HEK293T (cell line): ENCODE results near the gene ALOX15.
"Not testable (repeated sequence)": the region's sequence is repeated elsewhere in the genome, so short reads cannot be mapped to it uniquely, and the experiment has no call there.

Experiments used
- CTCF ChIA-PET: fragments of 350-600 bp; formaldehyde crosslinking; extraction: SDS; loops from one replicate; lab custom pipeline; 2021; ENCODE audit warnings: antibody characterized with exemption, inconsistent platforms; lab: Yijun Ruan, JAX
- POLR2A ChIA-PET: fragments of 350-600 bp; formaldehyde crosslinking; extraction: SDS; loops from one replicate; lab custom pipeline; 2020; ENCODE audit warnings: antibody characterized with exemption, inconsistent platforms; lab: Yijun Ruan, JAX
- DNase-seq: peaks from one replicate; pipeline ENCODE4 v3.0.0; 2012; ENCODE audit warnings: mixed read lengths; ENCODE audit errors: extremely low spot score
- ARNT ChIP-seq: fragments of 450-650 bp; IDR thresholded peaks from 2 replicates; pipeline ENCODE4 v1.6.1; 2017; ENCODE audit warnings: mild to moderate bottlenecking
- BHLHE40 ChIP-seq: fragments of 450-650 bp; IDR thresholded peaks from 2 replicates; pipeline ENCODE4 v1.6.1; 2016; ENCODE audit warnings: mild to moderate bottlenecking, moderate library complexity, borderline replicate concordance
- CTBP1 ChIP-seq: fragments of 450-650 bp; IDR thresholded peaks from 2 replicates; pipeline ENCODE4 v1.6.1; 2016; ENCODE audit warnings: borderline replicate concordance
- ELF4 ChIP-seq: fragments of 450-650 bp; IDR thresholded peaks from 2 replicates; pipeline ENCODE4 v1.6.1; 2017; ENCODE audit warnings: antibody characterized with exemption
- FOXA1 ChIP-seq: fragments of 450-650 bp; IDR thresholded peaks from 2 replicates; pipeline ENCODE4 v1.6.1; 2016; ENCODE audit warnings: mild to moderate bottlenecking
- FOXK2 ChIP-seq: fragments of 450-650 bp; IDR thresholded peaks from 2 replicates; pipeline ENCODE4 v1.6.1; 2016; ENCODE audit warnings: mild to moderate bottlenecking
- FOXM1 ChIP-seq: fragments of 450-650 bp; IDR thresholded peaks from 2 replicates; pipeline ENCODE4 v1.6.1; 2017; ENCODE audit warnings: mild to moderate bottlenecking, borderline replicate concordance
- HDGF ChIP-seq: fragments of 450-650 bp; IDR thresholded peaks from 2 replicates; pipeline ENCODE4 v1.6.1; 2017; ENCODE audit warnings: antibody characterized with exemption, borderline replicate concordance
- L3MBTL2 ChIP-seq: fragments of 450-650 bp; conservative IDR thresholded peaks from 2 replicates; pipeline ENCODE4 v1.6.1; 2016; ENCODE audit warnings: mild to moderate bottlenecking
- LEF1 ChIP-seq: fragments of 450-650 bp; IDR thresholded peaks from 2 replicates; pipeline ENCODE4 v1.6.1; 2017; ENCODE audit warnings: mild to moderate bottlenecking, borderline replicate concordance
- NFRKB ChIP-seq: fragments of 450-650 bp; IDR thresholded peaks from 2 replicates; pipeline ENCODE4 v1.6.1; 2016; ENCODE audit warnings: mild to moderate bottlenecking, moderate library complexity
- PKNOX1 ChIP-seq: fragments of 450-650 bp; IDR thresholded peaks from 2 replicates; pipeline ENCODE4 v1.6.1; 2016
- SP1 ChIP-seq: fragments of 450-650 bp; IDR thresholded peaks from 2 replicates; pipeline ENCODE4 v1.6.1; 2017
- SUZ12 ChIP-seq: fragments of 450-650 bp; IDR thresholded peaks from 2 replicates; pipeline ENCODE4 v1.6.1; 2016; ENCODE audit warnings: mild to moderate bottlenecking
- TARDBP ChIP-seq: fragments of 450-650 bp; IDR thresholded peaks from 2 replicates; pipeline ENCODE4 v1.6.1; 2016
- ZNF384 ChIP-seq: fragments of 450-650 bp; IDR thresholded peaks from 2 replicates; pipeline ENCODE4 v1.6.1; 2016

ALOX15 gene

GRCh38 chr17:4610162-4610561 is 31.3 kb downstream of the ALOX15 start:
- ChIA-PET CTCF (interaction anchor here (0.5 to 0.9 kb wide), 3 partner anchors 16 to 45 kb away, joined by 3 to 5 read pairs (median 3); no protein-coding TSS in a partner anchor), POLR2A (interaction anchor here (1.3 to 1.8 kb wide), 3 partner anchors 10 to 33 kb away, joined by 3 to 7 read pairs (median 4); partner anchors contain the start of gene SMTNL2)
- no peak for TF ChIP-seq FOXM1
- no peak for TF ChIP-seq L3MBTL2
- TF ChIP-seq ELF4: no peak
- TF ChIP-seq FOXK2: no peak
- no peak for TF ChIP-seq SP1
- TF ChIP-seq NFRKB: no peak
- TF ChIP-seq ZNF384: no peak
- no peak for TF ChIP-seq ARNT
- TF ChIP-seq SUZ12: no peak
- no peak for TF ChIP-seq BHLHE40
- no peak for TF ChIP-seq HDGF
- TF ChIP-seq FOXA1: no peak
- no peak for TF ChIP-seq PKNOX1
- no peak for TF ChIP-seq TARDBP
- no peak for TF ChIP-seq CTBP1
- DNase-seq: no peak

GRCh38 chr17:4609761-4610160 is 31.7 kb downstream of the ALOX15 start:
- TF ChIP-seq FOXK2 (no peak), TARDBP (no peak), LEF1 (no peak), ARNT (no peak), FOXM1 (no peak), SP1 (no peak), HDGF (no peak), FOXA1 (no peak), CTBP1 (no peak), SUZ12 (no peak), ELF4 (no peak), PKNOX1 (no peak), NFRKB (no peak), BHLHE40 (no peak), ZNF384 (no peak)
- ChIA-PET CTCF (interaction anchor here (0.5 to 1.6 kb wide), 3 partner anchors 40 to 245 kb away, joined by 5 to 7 read pairs (median 5); no protein-coding TSS in a partner anchor), POLR2A (interaction anchor here (1.3 to 1.8 kb wide), 3 partner anchors 9 to 33 kb away, joined by 3 to 7 read pairs (median 4); partner anchors contain the start of gene SMTNL2)
- no peak for DNase-seq

DNA sequence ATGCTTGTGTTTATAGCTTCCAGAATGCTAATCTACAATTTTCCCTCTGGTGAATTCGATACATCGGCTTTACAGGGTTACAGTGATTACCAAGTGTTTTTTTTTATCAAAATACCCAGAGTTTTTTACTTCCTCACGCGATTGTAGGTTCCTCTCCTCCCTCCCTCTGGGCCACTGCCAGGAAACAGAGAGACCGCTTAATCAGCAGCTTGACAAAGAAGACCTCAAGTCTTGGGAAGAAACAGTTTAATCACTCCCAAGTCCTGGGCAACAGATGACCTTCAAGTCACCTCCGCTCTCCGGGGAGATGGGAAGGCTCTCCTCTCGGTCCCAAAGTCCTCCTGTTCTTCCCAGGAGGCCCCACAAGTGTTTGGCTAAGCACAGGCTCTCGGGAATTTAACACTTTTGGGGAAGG is 33.7 kb downstream of the ALOX15 start:
- peak; percentile 42 for DNase-seq
- TF ChIP-seq HDGF: no peak
- no peak for TF ChIP-seq SP1
- no peak for TF ChIP-seq TARDBP
- no peak for TF ChIP-seq ARNT
- TF ChIP-seq LEF1: no peak
- no peak for TF ChIP-seq FOXK2
- no peak for TF ChIP-seq FOXM1
- TF ChIP-seq ELF4: no peak
- no peak for TF ChIP-seq FOXA1
- TF ChIP-seq L3MBTL2: no peak
- no peak for TF ChIP-seq SUZ12
- no peak for TF ChIP-seq ZNF384
- no peak for TF ChIP-seq BHLHE40
- no peak for TF ChIP-seq NFRKB
- TF ChIP-seq CTBP1: no peak
- TF ChIP-seq PKNOX1: no peak
- ChIA-PET CTCF (interaction anchor here (0.6 to 1.2 kb wide), 2 partner anchors 9 to 24 kb away, joined by 4 to 5 read pairs; no protein-coding TSS in a partner anchor), POLR2A (interaction anchor here (1.3 kb wide), 1 partner anchor 52 kb away, joined by 4 read pairs; the partner anchor contains the start of gene MYBBP1A)

GRCh38 chr17:4607261-4607741 is 34.2 kb downstream of the ALOX15 start:
- ChIA-PET POLR2A (interaction anchor here (1.3 kb wide), 1 partner anchor 52 kb away, joined by 4 read pairs; the partner anchor contains the start of gene MYBBP1A), CTCF (interaction anchor here (0.6 to 1.2 kb wide), 4 partner anchors 9 to 108 kb away, joined by 3 to 8 read pairs (median 4); no protein-coding TSS in a partner anchor)
- no peak for TF ChIP-seq BHLHE40
- TF ChIP-seq FOXM1: no peak
- TF ChIP-seq ELF4: no peak
- TF ChIP-seq LEF1: no peak
- TF ChIP-seq NFRKB: no peak
- no peak for TF ChIP-seq L3MBTL2
- TF ChIP-seq FOXK2: no peak
- DNase-seq: no peak

GRCh38 chr17:4605826-4606225 is 35.7 kb downstream of the ALOX15 start:
- CTCF ChIA-PET: no interaction called here
- POLR2A ChIA-PET: no interaction called here
- no peak for TF ChIP-seq L3MBTL2
- no peak for TF ChIP-seq ARNT
- TF ChIP-seq SUZ12: no peak
- DNase-seq: no peak

GRCh38 chr17:4604736-4605135 is 36.7 kb downstream of the ALOX15 start:
- DNase-seq, CTCF ChIA-PET: not testable (repeated sequence)
- POLR2A ChIA-PET: interaction anchor here (1.4 kb wide), 1 partner anchor 49 kb away, joined by 3 read pairs; the partner anchor contains the start of gene MYBBP1A
